IMR-90 (cell line): ENCODE results near the gene COPA. TPM values are rescaled to one million over a fixed set of nuclear protein-coding genes. Genes with fewer than 3 reads are reported as not detected.

Experiments
- ATAC-seq: fragments of 200-7000 bp; cut with Tn5 transposase; 2 replicates; pipeline ENCODE4 v1.9.1; 2020; ENCODE audit warnings: low read depth, mild to moderate bottlenecking, moderate library complexity
- Bru-seq: library from RNA; stranded (reverse); fragments of 400-500 nt; gene quantifications from one replicate; lab custom pipeline; 2021; lab: Mats Ljungman, UMichigan
- BruChase-seq, 2 experiments: library from RNA; stranded (reverse); fragments of 400-500 nt; gene quantifications; one replicate each; lab custom pipeline; 2021; lab: Mats Ljungman, UMichigan
- BruUV-seq: library from RNA; stranded (reverse); fragments of 400-500 nt; replicated peaks from 2 replicates; lab custom pipeline; 2021; lab: Mats Ljungman, UMichigan
- CTCF ChIA-PET: fragments of 300-600 bp; formaldehyde crosslinking; extraction: SDS; loops from one replicate; lab custom pipeline; 2021; ENCODE audit warnings: antibody characterized with exemption; lab: Yijun Ruan, JAX
- POLR2A ChIA-PET: fragments of 300-600 bp; sonication (Branson Sonifier 250); formaldehyde crosslinking; loops from one replicate; lab custom pipeline; 2022; ENCODE audit warnings: antibody characterized with exemption; ENCODE audit not compliant: unreplicated experiment; lab: Charles Lee
- DNase-seq: peaks from one replicate; pipeline ENCODE4 v3.0.0; 2013
- H2AFZ ChIP-seq: replicated peaks from 2 replicates; pipeline ENCODE3; 2013; ENCODE audit warnings: low read length, mild to moderate bottlenecking; ENCODE audit not compliant: poor library complexity
- H2AK5ac ChIP-seq: 2 replicates; pipeline ENCODE4 v1.6.1; 2013; ENCODE audit warnings: low read depth, low read length, inconsistent platforms
- H2AK9ac ChIP-seq: replicated peaks from 2 replicates; pipeline ENCODE3; 2013; ENCODE audit warnings: mild to moderate bottlenecking, low read depth, low read length, moderate library complexity; ENCODE audit not compliant: poor library complexity
- H2BK120ac ChIP-seq: 2 replicates; pipeline ENCODE4 v1.6.1; 2013; ENCODE audit warnings: low read depth, low read length, inconsistent platforms
- H2BK15ac ChIP-seq: 3 replicates; pipeline ENCODE4 v1.6.1; 2013; ENCODE audit warnings: low read depth, low read length, inconsistent platforms
- H2BK20ac ChIP-seq: 2 replicates; pipeline ENCODE4 v1.6.1; 2013; ENCODE audit warnings: low read depth, mild to moderate bottlenecking, inconsistent platforms, low read length, moderate library complexity
- H2BK5ac ChIP-seq: 2 replicates; pipeline ENCODE4 v1.6.1; 2013; ENCODE audit warnings: mild to moderate bottlenecking, low read depth, low read length, inconsistent platforms; ENCODE audit not compliant: poor library complexity, severe bottlenecking
- H3K14ac ChIP-seq: replicated peaks from 2 replicates; pipeline ENCODE4 v1.6.1; 2013; ENCODE audit warnings: low read depth, low read length, inconsistent platforms
- H3K18ac ChIP-seq: 2 replicates; pipeline ENCODE4 v1.6.1; 2013; ENCODE audit warnings: low read depth, low read length, control low read depth
- H3K23ac ChIP-seq: 2 replicates; pipeline ENCODE4 v1.6.1; 2013; ENCODE audit warnings: low read depth, low read length, inconsistent platforms
- H3K27ac ChIP-seq: 2 replicates; pipeline ENCODE4 v1.5.1; 2013; ENCODE audit warnings: mild to moderate bottlenecking, control low read depth, low read length; ENCODE audit not compliant: insufficient read depth
- H3K27me3 ChIP-seq: 2 replicates; pipeline ENCODE4 v1.6.1; 2013; ENCODE audit warnings: low read length; ENCODE audit not compliant: control insufficient read depth, insufficient read depth
- H3K36me3 ChIP-seq: 2 replicates; pipeline ENCODE4 v1.6.1; 2013; ENCODE audit warnings: low read length, mixed read lengths; ENCODE audit not compliant: control insufficient read depth, insufficient read depth
- H3K4ac ChIP-seq: 2 replicates; pipeline ENCODE4 v1.6.1; 2013; ENCODE audit warnings: low read depth, low read length, inconsistent platforms
- H3K4me1 ChIP-seq: 2 replicates; pipeline ENCODE4 v1.6.1; 2013; ENCODE audit warnings: low read length, mixed read lengths; ENCODE audit not compliant: control insufficient read depth, insufficient read depth
- H3K4me2 ChIP-seq: 2 replicates; pipeline ENCODE4 v1.6.1; 2013; ENCODE audit warnings: low read depth, mild to moderate bottlenecking, control low read depth, low read length, moderate library complexity
- H3K4me3 ChIP-seq: 2 replicates; pipeline ENCODE4 v1.5.1; 2013; ENCODE audit warnings: low read depth, mild to moderate bottlenecking, control low read depth, low read length, moderate library complexity; ENCODE audit not compliant: insufficient read depth
- H3K56ac ChIP-seq: 2 replicates; pipeline ENCODE4 v1.6.1; 2013; ENCODE audit warnings: low read length, inconsistent platforms; ENCODE audit not compliant: insufficient read depth; ENCODE audit errors: extremely low read depth
- H3K79me1 ChIP-seq, 2 experiments: 2 replicates each; pipeline ENCODE4 v1.6.1; 2013; ENCODE audit warnings: low read length in 2 of 2, inconsistent platforms in 1 of 2, low read depth in 1 of 2
- H3K9ac ChIP-seq: 2 replicates; pipeline ENCODE4 v1.6.1; 2013; ENCODE audit warnings: low read depth, low read length, control low read depth
- H3K9me1 ChIP-seq: 2 replicates; pipeline ENCODE4 v1.6.1; 2013; ENCODE audit warnings: low read length, inconsistent platforms; ENCODE audit not compliant: insufficient read depth
- H3K9me3 ChIP-seq: 2 replicates; pipeline ENCODE4 v1.6.1; 2013; ENCODE audit warnings: low read length; ENCODE audit not compliant: control insufficient read depth, insufficient read depth
- H4K20me1 ChIP-seq: 2 replicates; pipeline ENCODE4 v1.6.1; 2013; ENCODE audit warnings: low read length, inconsistent platforms; ENCODE audit not compliant: insufficient read depth
- H4K5ac ChIP-seq: 2 replicates; pipeline ENCODE4 v1.6.1; 2013; ENCODE audit warnings: mild to moderate bottlenecking, low read depth, low read length, control low read depth
- H4K8ac ChIP-seq, 2 experiments: 2 replicates each; pipeline ENCODE4 v1.6.1; 2013; ENCODE audit warnings: low read depth in 2 of 2, low read length in 2 of 2, control low read depth in 1 of 2, inconsistent platforms in 1 of 2
- H4K91ac ChIP-seq: 2 replicates; pipeline ENCODE4 v1.6.1; 2013; ENCODE audit warnings: low read depth, low read length, inconsistent platforms; ENCODE audit not compliant: insufficient read depth
- BHLHE40 ChIP-seq: fragments of 150-350 bp; IDR thresholded peaks from 2 replicates; pipeline ENCODE4 v1.6.1; 2016; ENCODE audit warnings: mild to moderate bottlenecking, low read depth, low read length
- CEBPB ChIP-seq: IDR thresholded peaks from 2 replicates; pipeline ENCODE4 v1.6.1; 2012; ENCODE audit warnings: low read depth, low read length, improper control_type of control experiment
- CHD1 ChIP-seq: IDR thresholded peaks from 2 replicates; pipeline ENCODE4 v1.6.1; 2012; ENCODE audit warnings: low read depth, low read length, improper control_type of control experiment
- FOS ChIP-seq: fragments of 150-350 bp; IDR thresholded peaks from 2 replicates; pipeline ENCODE4 v1.6.1; 2016; ENCODE audit warnings: low read depth, low read length
- MAFK ChIP-seq: IDR thresholded peaks from 2 replicates; pipeline ENCODE4 v1.6.1; 2012; ENCODE audit warnings: low read depth, low read length, improper control_type of control experiment
- MAZ ChIP-seq: IDR thresholded peaks from 2 replicates; pipeline ENCODE4 v1.6.1; 2012; ENCODE audit warnings: low read depth, mild to moderate bottlenecking, low read length, improper control_type of control experiment, moderate library complexity, borderline replicate concordance
- MXI1 ChIP-seq: IDR thresholded peaks from 2 replicates; pipeline ENCODE4 v1.6.1; 2012; ENCODE audit warnings: low read depth, mild to moderate bottlenecking, low read length, moderate library complexity, borderline replicate concordance
- NFE2L2 ChIP-seq: fragments of 150-350 bp; IDR thresholded peaks from 2 replicates; pipeline ENCODE4 v1.6.1; 2016; ENCODE audit warnings: low read depth, mild to moderate bottlenecking, low read length
- POLR2A ChIP-seq: IDR thresholded peaks from 2 replicates; pipeline ENCODE4 v1.6.1; 2012; ENCODE audit warnings: mild to moderate bottlenecking, low read depth, low read length
- RAD21 ChIP-seq: IDR thresholded peaks from 2 replicates; pipeline ENCODE4 v1.6.1; 2012; ENCODE audit warnings: low read length, improper control_type of control experiment
- RCOR1 ChIP-seq: IDR thresholded peaks from 2 replicates; pipeline ENCODE4 v1.6.1; 2012; ENCODE audit warnings: mild to moderate bottlenecking, low read length, improper control_type of control experiment; ENCODE audit not compliant: insufficient replicate concordance
- RFX5 ChIP-seq: IDR thresholded peaks from 2 replicates; pipeline ENCODE4 v1.8.0; 2012; ENCODE audit warnings: low read depth, mild to moderate bottlenecking, low read length, moderate library complexity
- SMC3 ChIP-seq: fragments of 150-350 bp; IDR thresholded peaks from 2 replicates; pipeline ENCODE4 v1.6.1; 2016; ENCODE audit warnings: low read depth, mild to moderate bottlenecking, antibody characterized with exemption, low read length, moderate library complexity
- WGBS, 2 experiments: methylation state at CpG; one replicate each; pipeline versions ENCODE4 v1.1.5 to v1.1.7; 2013; ENCODE audit warnings: missing lambda C conversion rate in 2 of 2; ENCODE audit not compliant: insufficient read length in 1 of 2; ENCODE audit errors: extremely low coverage in 2 of 2; 5-methylcytosine and 5-hydroxymethylcytosine counted together
- dilution Hi-C: fragments of 300-500 bp; cut with HindIII; formaldehyde crosslinking; loops from one replicate; pipeline ENCODE4 v1.14.3; 2018; ENCODE audit warnings: low sequenced_read_pairs; ENCODE audit not compliant: unreplicated experiment
- in situ Hi-C: fragments of 300-500 bp; cut with MboI; formaldehyde crosslinking; loops from 3 replicates; pipeline ENCODE4 v1.14.3; 2019; ENCODE audit warnings: low sequenced_read_pairs, inconsistent platforms, mixed read lengths
- intact Hi-C: fragments of 100-400 bp; cut with micrococcal nuclease; formaldehyde crosslinking; loops from 2 replicates; pipeline ENCODE4 v1.10.0; 2022
- long read RNA-seq: library from polyadenylated mRNA; unstranded; transcript quantifications from one replicate; pipeline ENCODE4 v2.0.0, GENCODE V29; 2021; ENCODE audit not compliant: unreplicated experiment
- polyA plus RNA-seq, 3 experiments: library from polyadenylated mRNA; depleted of rRNA; stranded (reverse); fragments of >200 nt; gene quantifications; 2 replicates each; pipeline ENCODE4 v1.2.3, GENCODE V29; 2012; ENCODE audit warnings: low replicate concordance in 1 of 3
- total RNA-seq: library from RNA; depleted of rRNA; stranded (reverse); fragments of >200 nt; gene quantifications from 2 replicates; pipeline ENCODE4 v1.2.3, GENCODE V29; 2012; rRNA removed
- TF ChIP-seq, protein P1 (sequence below): fragments of 150-350 bp; IDR thresholded peaks from 2 replicates; pipeline ENCODE4 v1.6.1; 2016; ENCODE audit warnings: low read depth, mild to moderate bottlenecking, low read length, moderate library complexity, borderline replicate concordance

COPA gene
- total RNA-seq (377 and 436 TPM in 2 replicates), polyA plus RNA-seq (2012; rRNA removed) (201 and 204 TPM in 2 replicates), Bru-seq, nascent RNA (percentile 98 among the genes with signal in this experiment), BruChase-seq, experiment 1, labeled RNA remaining after a 6-hour chase (percentile 99 among the genes with signal in this experiment), BruChase-seq, experiment 2, labeled RNA remaining after a 2-hour chase (percentile 99 among the genes with signal in this experiment)
- 82.2 and 103 TPM in 2 replicates for polyA plus RNA-seq (2012; cell fraction: cytosol; rRNA removed)
- polyA plus RNA-seq (2012; cell fraction: nucleus; rRNA removed; ENCODE audit: low replicate concordance): 78.3 and 211 TPM in 2 replicates
- long read RNA-seq, full-length matches to known transcripts: 317 of 403 reads
- long read RNA-seq, partial matches to known transcripts: 58 of 403 reads
- long read RNA-seq, other reads (novel, unspliced or antisense): 28 of 403 reads

DNA sequence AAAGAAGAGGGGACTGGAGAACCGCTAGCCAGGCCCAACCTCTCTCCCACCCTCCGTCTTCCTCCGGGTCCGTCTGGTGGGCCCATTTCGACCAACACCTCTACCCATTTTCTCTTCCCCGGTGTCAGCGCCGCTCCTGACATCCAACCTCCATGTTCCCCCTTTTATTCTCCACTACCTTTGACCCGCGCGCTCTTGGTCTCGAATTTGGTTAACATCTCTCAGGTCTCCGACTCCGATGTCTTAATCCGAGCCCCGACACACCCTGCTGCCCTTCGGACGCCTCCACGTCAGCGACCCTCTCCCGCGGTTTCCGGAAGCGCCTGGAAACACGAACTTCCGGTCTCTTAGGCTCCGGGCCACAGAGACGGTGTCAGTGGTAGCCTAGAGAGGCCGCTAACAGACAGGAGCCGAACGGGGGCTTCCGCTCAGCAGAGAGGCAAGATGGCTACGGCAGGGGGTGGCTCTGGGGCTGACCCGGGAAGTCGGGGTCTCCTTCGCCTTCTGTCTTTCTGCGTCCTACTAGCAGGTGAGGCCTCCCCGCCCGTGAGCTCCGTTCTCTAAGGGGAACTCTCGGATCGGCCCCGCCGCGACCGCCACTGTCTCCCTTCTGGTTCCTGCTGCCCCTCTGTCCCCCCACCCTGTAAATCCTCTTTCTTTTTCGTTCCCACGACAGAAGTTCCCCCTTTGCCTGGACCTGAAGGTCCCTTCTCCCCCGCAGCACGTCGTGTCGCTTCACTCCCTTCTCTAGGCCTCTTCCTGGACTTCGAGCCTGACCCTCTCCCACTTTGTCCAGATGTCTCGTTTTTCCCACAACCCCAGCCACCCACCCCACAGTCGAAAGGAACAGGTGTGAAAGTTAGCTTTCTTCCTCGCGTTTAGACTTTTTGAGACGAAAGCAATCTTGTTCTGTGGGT, at the start of gene COPA, which contains the start of gene NCSTN:
Gene COPA, minus strand, starts transcription at position 298 of the 917 bp plus-strand sequence. Its CDS starts 80 bp downstream, at position 218.
Gene NCSTN, plus strand, starts transcription at position 431 of the 917 bp plus-strand sequence. Its CDS starts 14 bp downstream, at position 445.
- peak within 1 kb of the TSS; percentile 95 for H4K91ac ChIP-seq
- peak within 1 kb of the TSS; percentile 100 for H3K14ac ChIP-seq
- H3K4me2 ChIP-seq: peak within 1 kb of the TSS; percentile 97
- H3K27ac ChIP-seq: peak within 1 kb of the TSS; percentile 99
- H3K18ac ChIP-seq: peak within 1 kb of the TSS; percentile 70
- 0% methylated on average over 33 of the region's 58 CpGs; no CpG with 5 or more reads in 1 of the 2 experiments for WGBS, 2 experiments
- peak; percentile 97 for ATAC-seq
- ChIA-PET POLR2A (no interaction called here), CTCF (no interaction called here)
- no peak within 1 kb of the TSS for H2BK20ac ChIP-seq
- peaks cover 10% of the 10 kb centered on the region for H3K36me3 ChIP-seq
- DNase-seq: peak; percentile 97
- H3K9me3 ChIP-seq: no peaks in the 10 kb centered on the region
- H3K27me3 ChIP-seq: no peaks in the 10 kb centered on the region
- H4K20me1 ChIP-seq: peaks cover 35% of the 10 kb centered on the region
- H3K56ac ChIP-seq: peak within 1 kb of the TSS; percentile 97
- peak within 1 kb of the TSS; percentile 93 for H2AK5ac ChIP-seq
- H3K9me1 ChIP-seq: no peaks in the 10 kb centered on the region
- H4K8ac ChIP-seq: peak within 1 kb of the TSS; percentile 94 to 99
- peaks cover 3% of the 10 kb centered on the region for H3K4me1 ChIP-seq
- H4K5ac ChIP-seq: peak within 1 kb of the TSS; percentile 98
- in situ Hi-C loops: no loop called here
- H2AK9ac ChIP-seq: peak within 1 kb of the TSS; percentile 100
- H3K9ac ChIP-seq: peak within 1 kb of the TSS; percentile 100
- H2BK15ac ChIP-seq: peak within 1 kb of the TSS; percentile 60; the same call in 1 of the 3 replicates
- H2BK5ac ChIP-seq: peak within 1 kb of the TSS; percentile 92
- H3K79me1 ChIP-seq: peaks cover 12 to 63% of the 10 kb centered on the region in 2 experiments; a peak in 2 of 4 replicates
- intact Hi-C loops: no loop called here
- H2AFZ ChIP-seq: peak within 1 kb of the TSS; percentile 97
- H3K23ac ChIP-seq: peak within 1 kb of the TSS; percentile 98
- TSS peak; percentile 71 for BruUV-seq
- dilution Hi-C loops: no loop called here
- peak within 1 kb of the TSS; percentile 53 for H2BK120ac ChIP-seq
- peak within 1 kb of the TSS; percentile 71 for H3K4me3 ChIP-seq
- H3K4ac ChIP-seq: peak within 1 kb of the TSS; percentile 99
- TF ChIP-seq, protein P1, sequence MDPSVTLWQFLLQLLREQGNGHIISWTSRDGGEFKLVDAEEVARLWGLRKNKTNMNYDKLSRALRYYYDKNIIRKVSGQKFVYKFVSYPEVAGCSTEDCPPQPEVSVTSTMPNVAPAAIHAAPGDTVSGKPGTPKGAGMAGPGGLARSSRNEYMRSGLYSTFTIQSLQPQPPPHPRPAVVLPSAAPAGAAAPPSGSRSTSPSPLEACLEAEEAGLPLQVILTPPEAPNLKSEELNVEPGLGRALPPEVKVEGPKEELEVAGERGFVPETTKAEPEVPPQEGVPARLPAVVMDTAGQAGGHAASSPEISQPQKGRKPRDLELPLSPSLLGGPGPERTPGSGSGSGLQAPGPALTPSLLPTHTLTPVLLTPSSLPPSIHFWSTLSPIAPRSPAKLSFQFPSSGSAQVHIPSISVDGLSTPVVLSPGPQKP: 0 out of 2 replicates have a peak, but pooled peaks have one; percentile 71
- TF ChIP-seq CHD1 (peak; percentile 51; the same call in 1 of the 2 replicates), MXI1 (0 out of 2 replicates have a peak, but pooled peaks have one; percentile 44), MAFK (no peak), RAD21 (no peak), BHLHE40 (no peak), SMC3 (no peak), RFX5 (no peak), MAZ (peak; percentile 91; the same call in 1 of the 2 replicates), RCOR1 (no peak), NFE2L2 (no peak), POLR2A (peak; percentile 97), FOS (no peak), CEBPB (peak; percentile 65)
